Measurements from ENCODE around the gene CLIC3.

DNA sequence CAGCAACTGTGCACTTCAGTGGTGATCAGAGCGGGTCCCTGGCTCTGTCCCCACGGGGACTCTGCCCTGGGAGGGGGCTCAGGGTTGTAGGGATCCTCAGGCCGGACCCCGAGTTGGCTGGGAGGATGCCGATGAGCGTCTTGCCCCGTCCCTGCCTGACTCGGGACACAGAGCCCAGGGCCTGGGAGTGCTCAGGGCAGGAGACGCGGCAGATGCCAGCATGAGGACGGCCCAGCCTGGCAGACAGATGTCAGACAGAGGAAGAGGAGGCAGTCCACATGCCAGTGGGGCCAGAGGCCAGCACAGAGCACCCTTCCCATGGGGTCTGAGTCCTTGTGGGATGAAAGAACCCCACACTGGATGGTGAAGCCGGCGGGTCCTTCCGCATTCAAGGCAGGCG lies 33.0 kb downstream of the CLIC3 start:
- TF ChIP-seq ZFP30 (CRISPR knock-in tag; IDR thresholded peaks at IDR 0.05) (no peak), ZFP3 (CRISPR knock-in tag; IDR thresholded peaks at IDR 0.05) (no peak), ZNF70 (CRISPR knock-in tag; IDR thresholded peaks at IDR 0.05) (no peak), ZNF8 (CRISPR knock-in tag; IDR thresholded peaks at IDR 0.05) (no peak), TCF4 (CRISPR knock-in tag; IDR thresholded peaks at IDR 0.05; ENCODE audit: borderline replicate concordance) (no peak)
- TF ChIP-seq, protein P1, sequence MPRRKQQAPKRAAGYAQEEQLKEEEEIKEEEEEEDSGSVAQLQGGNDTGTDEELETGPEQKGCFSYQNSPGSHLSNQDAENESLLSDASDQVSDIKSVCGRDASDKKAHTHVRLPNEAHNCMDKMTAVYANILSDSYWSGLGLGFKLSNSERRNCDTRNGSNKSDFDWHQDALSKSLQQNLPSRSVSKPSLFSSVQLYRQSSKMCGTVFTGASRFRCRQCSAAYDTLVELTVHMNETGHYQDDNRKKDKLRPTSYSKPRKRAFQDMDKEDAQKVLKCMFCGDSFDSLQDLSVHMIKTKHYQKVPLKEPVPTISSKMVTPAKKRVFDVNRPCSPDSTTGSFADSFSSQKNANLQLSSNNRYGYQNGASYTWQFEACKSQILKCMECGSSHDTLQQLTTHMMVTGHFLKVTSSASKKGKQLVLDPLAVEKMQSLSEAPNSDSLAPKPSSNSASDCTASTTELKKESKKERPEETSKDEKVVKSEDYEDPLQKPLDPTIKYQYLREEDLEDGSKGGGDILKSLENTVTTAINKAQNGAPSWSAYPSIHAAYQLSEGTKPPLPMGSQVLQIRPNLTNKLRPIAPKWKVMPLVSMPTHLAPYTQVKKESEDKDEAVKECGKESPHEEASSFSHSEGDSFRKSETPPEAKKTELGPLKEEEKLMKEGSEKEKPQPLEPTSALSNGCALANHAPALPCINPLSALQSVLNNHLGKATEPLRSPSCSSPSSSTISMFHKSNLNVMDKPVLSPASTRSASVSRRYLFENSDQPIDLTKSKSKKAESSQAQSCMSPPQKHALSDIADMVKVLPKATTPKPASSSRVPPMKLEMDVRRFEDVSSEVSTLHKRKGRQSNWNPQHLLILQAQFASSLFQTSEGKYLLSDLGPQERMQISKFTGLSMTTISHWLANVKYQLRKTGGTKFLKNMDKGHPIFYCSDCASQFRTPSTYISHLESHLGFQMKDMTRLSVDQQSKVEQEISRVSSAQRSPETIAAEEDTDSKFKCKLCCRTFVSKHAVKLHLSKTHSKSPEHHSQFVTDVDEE (CRISPR knock-in tag; IDR thresholded peaks at IDR 0.05) = no peak
- TF ChIP-seq, protein P2, sequence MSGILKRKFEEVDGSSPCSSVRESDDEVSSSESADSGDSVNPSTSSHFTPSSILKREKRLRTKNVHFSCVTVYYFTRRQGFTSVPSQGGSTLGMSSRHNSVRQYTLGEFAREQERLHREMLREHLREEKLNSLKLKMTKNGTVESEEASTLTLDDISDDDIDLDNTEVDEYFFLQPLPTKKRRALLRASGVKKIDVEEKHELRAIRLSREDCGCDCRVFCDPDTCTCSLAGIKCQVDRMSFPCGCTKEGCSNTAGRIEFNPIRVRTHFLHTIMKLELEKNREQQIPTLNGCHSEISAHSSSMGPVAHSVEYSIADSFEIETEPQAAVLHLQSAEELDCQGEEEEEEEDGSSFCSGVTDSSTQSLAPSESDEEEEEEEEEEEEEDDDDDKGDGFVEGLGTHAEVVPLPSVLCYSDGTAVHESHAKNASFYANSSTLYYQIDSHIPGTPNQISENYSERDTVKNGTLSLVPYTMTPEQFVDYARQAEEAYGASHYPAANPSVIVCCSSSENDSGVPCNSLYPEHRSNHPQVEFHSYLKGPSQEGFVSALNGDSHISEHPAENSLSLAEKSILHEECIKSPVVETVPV (CRISPR knock-in tag; IDR thresholded peaks at IDR 0.05) = no peak
- TF ChIP-seq, protein P3, sequence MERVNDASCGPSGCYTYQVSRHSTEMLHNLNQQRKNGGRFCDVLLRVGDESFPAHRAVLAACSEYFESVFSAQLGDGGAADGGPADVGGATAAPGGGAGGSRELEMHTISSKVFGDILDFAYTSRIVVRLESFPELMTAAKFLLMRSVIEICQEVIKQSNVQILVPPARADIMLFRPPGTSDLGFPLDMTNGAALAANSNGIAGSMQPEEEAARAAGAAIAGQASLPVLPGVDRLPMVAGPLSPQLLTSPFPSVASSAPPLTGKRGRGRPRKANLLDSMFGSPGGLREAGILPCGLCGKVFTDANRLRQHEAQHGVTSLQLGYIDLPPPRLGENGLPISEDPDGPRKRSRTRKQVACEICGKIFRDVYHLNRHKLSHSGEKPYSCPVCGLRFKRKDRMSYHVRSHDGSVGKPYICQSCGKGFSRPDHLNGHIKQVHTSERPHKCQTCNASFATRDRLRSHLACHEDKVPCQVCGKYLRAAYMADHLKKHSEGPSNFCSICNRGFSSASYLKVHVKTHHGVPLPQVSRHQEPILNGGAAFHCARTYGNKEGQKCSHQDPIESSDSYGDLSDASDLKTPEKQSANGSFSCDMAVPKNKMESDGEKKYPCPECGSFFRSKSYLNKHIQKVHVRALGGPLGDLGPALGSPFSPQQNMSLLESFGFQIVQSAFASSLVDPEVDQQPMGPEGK (CRISPR knock-in tag; IDR thresholded peaks at IDR 0.05; ENCODE audit: borderline replicate concordance) = no peak
